Thoracic aorta (tissue), 2 donors: Measurements from ENCODE around the gene ANKMY1. TPM values are rescaled to one million over a fixed set of nuclear protein-coding genes. Genes with fewer than 3 reads are reported as not detected.

Experiments used
- ATAC-seq: fragments of 150-250 bp; one replicate; pipeline ENCODE4 v1.8.0; 2017; ENCODE audit warnings: low read depth; ENCODE audit not compliant: insufficient number of reproducible peaks, low FRiP score
- DNase-seq: peaks from one replicate; pipeline ENCODE4 v3.0.0-alpha.2; 2020; ENCODE audit warnings: low spot score
- H3K27ac ChIP-seq, 2 donors: fragments of 200-600 bp; sonication (generic); 1 replicate in 1 of 2; 2 replicates in 1 of 2; pipeline ENCODE4 v1.5.1; 2016; ENCODE audit warnings: mild to moderate bottlenecking in 2 of 2, moderate library complexity in 2 of 2
- H3K27me3 ChIP-seq: fragments of 200-600 bp; sonication (generic); replicated peaks from 2 replicates; pipeline ENCODE4 v1.6.0; 2016; ENCODE audit warnings: mild to moderate bottlenecking; ENCODE audit not compliant: insufficient read depth
- H3K36me3 ChIP-seq: fragments of 200-600 bp; sonication (generic); one replicate; pipeline ENCODE4 v1.5.1; 2016
- H3K4me1 ChIP-seq, 2 donors: fragments of 200-600 bp; sonication (generic); 1 replicate in 1 of 2; 2 replicates in 1 of 2; pipeline versions ENCODE4 v1.5.1 to v1.6.0; 2016; ENCODE audit warnings: low read depth in 2 of 2, mild to moderate bottlenecking in 1 of 2; ENCODE audit not compliant: control insufficient read depth in 1 of 2
- H3K4me3 ChIP-seq: fragments of 200-600 bp; sonication (generic); 2 replicates; pipeline ENCODE4 v1.5.1; 2016; ENCODE audit warnings: mild to moderate bottlenecking
- H3K9me3 ChIP-seq: fragments of 200-600 bp; sonication (generic); 2 replicates; pipeline ENCODE4 v1.5.1; 2016
- total RNA-seq, 2 donors: library from RNA; depleted of rRNA; stranded (reverse); fragments of >200 nt; gene quantifications; one replicate each; pipeline versions ENCODE4 v1.1.0 to v1.2.3, GENCODE V29; 2016
- TF ChIP-seq, protein P1 (sequence below): fragments of 200-600 bp; sonication (generic); IDR thresholded peaks from one replicate; pipeline ENCODE4 v1.5.1; 2019; ENCODE audit warnings: antibody characterized with exemption

Gene ANKMY1
- total RNA-seq, 2 donors from 2014 or later, result 20.0 to 44.8 TPM

DNA sequence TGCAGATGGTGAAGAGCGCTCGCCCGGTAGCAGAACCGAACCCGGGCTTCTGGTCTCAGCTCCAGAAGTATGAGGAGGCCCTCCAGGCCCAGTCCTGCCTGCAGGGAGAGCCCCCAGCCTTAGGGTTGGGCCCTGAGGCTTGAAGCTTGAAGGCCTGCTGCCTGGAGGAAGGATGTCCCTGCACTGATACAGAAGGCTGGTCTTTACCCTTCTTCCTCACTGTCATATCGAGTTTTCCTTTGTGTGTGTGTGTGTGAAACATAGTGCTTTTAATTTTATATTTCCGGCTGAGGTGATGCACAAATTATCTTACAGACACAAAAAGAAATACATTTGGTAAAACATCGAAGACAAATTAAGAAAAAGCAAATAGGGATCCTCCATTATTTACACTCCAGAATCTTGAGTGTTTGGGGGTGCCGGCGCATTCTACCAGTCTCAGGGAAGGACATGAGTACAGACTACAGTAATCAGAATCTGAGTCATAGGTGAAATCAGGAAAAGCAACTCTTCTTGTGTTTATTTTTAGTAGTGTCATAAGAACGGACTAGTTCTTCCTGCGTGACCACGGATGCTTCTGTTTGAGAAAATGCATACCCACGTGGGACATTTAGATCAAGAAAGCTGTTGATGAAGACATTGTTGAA, 3.7 kb upstream of the ANKMY1 start:
- Histone ChIP-seq H3K4me3 (peak overlapping the region; percentile 96), H3K27ac (peak overlapping the region; percentile 27 to 64), H3K9me3 (no peaks in the 10 kb centered on the region), H3K36me3 (no peaks in the 10 kb centered on the region), H3K4me1 (peaks cover 38 to 63% of the 10 kb centered on the region in 2 donors), H3K27me3 (no peaks in the 10 kb centered on the region)
- TF ChIP-seq, protein P1, sequence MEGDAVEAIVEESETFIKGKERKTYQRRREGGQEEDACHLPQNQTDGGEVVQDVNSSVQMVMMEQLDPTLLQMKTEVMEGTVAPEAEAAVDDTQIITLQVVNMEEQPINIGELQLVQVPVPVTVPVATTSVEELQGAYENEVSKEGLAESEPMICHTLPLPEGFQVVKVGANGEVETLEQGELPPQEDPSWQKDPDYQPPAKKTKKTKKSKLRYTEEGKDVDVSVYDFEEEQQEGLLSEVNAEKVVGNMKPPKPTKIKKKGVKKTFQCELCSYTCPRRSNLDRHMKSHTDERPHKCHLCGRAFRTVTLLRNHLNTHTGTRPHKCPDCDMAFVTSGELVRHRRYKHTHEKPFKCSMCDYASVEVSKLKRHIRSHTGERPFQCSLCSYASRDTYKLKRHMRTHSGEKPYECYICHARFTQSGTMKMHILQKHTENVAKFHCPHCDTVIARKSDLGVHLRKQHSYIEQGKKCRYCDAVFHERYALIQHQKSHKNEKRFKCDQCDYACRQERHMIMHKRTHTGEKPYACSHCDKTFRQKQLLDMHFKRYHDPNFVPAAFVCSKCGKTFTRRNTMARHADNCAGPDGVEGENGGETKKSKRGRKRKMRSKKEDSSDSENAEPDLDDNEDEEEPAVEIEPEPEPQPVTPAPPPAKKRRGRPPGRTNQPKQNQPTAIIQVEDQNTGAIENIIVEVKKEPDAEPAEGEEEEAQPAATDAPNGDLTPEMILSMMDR, result no peak
- DNase-seq, result no peak
- no peak for ATAC-seq

DNA sequence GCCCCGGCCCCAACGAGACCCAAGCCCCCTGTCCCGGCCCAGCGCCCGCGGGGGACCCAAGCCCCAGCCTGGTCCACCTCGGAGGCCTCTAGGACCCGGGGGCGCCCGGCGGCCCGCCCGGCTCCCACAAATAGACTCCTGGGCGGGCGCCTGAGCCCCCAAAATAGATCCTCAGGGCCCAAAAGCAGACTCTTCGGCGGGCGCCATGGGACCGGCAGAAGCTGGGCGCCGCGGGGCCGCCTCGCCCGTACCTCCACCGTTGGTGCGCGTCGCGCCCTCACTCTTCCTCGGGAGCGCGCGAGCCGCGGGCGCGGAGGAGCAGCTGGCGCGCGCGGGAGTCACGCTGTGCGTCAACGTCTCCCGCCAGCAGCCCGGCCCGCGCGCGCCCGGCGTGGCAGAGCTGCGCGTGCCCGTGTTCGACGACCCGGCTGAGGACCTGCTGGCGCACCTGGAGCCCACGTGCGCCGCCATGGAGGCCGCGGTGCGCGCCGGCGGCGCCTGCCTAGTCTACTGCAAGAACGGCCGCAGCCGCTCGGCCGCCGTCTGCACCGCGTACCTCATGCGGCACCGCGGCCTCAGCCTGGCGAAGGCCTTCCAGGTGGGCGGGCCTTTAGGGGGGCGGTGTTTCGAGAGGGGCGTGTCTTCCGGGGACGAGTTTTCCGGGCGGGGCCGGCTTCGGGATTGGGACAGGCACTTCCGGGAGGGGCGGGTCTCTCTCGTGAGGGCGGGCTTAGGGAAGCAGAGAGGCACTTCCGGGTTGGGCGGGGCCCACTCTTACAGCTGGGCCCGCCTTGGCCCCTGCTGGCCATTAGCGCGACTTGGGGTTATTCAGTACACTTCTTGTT, 2.9 kb upstream of the ANKMY1 start:
- ATAC-seq (peak; percentile 93), DNase-seq (peak; percentile 99)
- Histone ChIP-seq H3K4me3 (peak overlapping the region; percentile 96), H3K9me3 (no peaks in the 10 kb centered on the region), H3K27ac (peak overlapping the region; percentile 99), H3K27me3 (no peaks in the 10 kb centered on the region), H3K36me3 (no peaks in the 10 kb centered on the region), H3K4me1 (peaks cover 33 to 57% of the 10 kb centered on the region in 2 donors)
- TF ChIP-seq, protein P1, result peak; percentile 50

DNA sequence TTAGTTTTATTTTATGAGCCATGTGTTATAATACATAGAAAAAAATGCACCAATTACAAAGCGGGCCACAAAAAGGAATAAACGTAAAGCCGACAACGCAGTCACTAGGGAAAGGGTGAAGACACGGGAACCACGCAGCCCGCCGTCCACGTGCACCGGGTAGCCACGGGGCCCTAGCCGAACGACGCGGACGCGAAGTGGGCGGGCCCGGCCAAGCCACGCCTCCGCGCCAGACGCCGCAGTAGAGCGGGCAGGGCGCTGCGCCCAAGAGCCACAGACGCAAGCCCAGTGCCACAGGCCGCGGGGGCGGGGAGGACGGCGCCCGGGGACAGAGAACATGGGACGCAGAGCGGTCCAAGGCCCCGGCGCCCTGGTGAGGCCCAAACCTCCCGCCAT, 2.3 kb upstream of the ANKMY1 start, which contains the start of gene DUSP28:
Gene DUSP28, plus strand, starts transcription at position 274 of the 396 bp plus-strand sequence. CDS start 328 bp downstream, outside the sequence.
- TF ChIP-seq, protein P1, result no peak
- no peaks in the 10 kb centered on the region for H3K9me3 ChIP-seq
- ATAC-seq (peak; percentile 70), DNase-seq (peak; percentile 64)
- H3K4me1 ChIP-seq, result peaks cover 30 to 50% of the 10 kb centered on the region in 2 donors
- H3K36me3 ChIP-seq, result no peaks in the 10 kb centered on the region
- H3K27ac ChIP-seq, result peak within 1 kb of the TSS; percentile 99
- H3K27me3 ChIP-seq, result no peaks in the 10 kb centered on the region
- H3K4me3 ChIP-seq, result peak within 1 kb of the TSS; percentile 96

DNA sequence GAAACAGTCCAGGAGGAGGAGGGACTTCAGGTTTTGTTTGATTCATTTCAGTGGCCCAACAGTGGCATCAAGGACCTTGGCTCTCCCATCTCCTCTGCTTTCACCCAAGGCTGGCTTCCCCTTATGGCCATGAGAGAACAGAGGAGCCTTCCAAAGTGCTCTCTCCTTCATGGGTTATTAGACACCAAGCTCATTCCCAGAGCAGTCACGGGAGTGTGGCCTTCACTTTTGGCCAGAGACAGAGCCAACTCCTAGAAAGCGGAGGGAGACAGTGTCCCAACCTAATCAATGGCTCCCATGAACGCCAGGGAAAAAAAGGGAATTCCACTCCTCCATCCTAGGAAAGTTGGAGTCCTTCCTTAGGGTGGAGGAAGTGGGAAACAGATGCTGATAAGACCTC, 1.5 kb upstream of the ANKMY1 start:
- ATAC-seq (no peak), DNase-seq (no peak)
- Histone ChIP-seq H3K4me3 (peak overlapping the region; percentile 96), H3K27me3 (no peaks in the 10 kb centered on the region), H3K9me3 (no peaks in the 10 kb centered on the region), H3K27ac (no peak overlapping the region), H3K4me1 (peaks cover 30 to 50% of the 10 kb centered on the region in 2 donors), H3K36me3 (no peaks in the 10 kb centered on the region)
- TF ChIP-seq, protein P1, result no peak

DNA sequence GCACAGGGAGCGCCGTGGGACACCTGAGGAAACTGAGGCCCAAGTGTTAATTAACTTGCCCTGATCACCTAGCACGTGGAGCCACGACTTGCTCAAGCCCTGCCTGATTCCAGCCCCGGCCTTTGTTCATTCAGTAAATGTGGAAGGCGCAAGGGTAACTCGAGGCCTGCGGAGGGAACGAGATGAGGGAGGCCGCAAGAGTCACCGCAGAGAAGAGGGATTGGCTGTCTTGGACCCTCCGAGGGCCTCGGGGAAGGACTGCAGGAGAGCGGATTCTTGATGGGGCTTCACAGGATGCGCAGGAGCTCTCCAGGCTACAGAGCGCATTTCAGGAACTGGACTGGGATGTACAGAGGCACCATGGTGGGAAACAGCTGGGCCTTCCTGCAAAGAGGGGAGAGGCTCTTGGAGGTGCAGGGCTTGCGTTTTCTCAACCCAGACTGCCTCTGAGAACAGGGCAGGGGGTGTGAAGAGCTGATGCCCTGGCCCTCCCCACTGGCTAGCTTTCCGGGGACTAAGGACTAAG, 511 bp upstream of the ANKMY1 start:
- Histone ChIP-seq H3K4me3 (peak overlapping the region; percentile 69), H3K27me3 (no peaks in the 10 kb centered on the region), H3K9me3 (no peaks in the 10 kb centered on the region), H3K36me3 (no peaks in the 10 kb centered on the region), H3K27ac (no peak overlapping the region), H3K4me1 (peaks cover 30 to 50% of the 10 kb centered on the region in 2 donors)
- TF ChIP-seq, protein P1, result no peak
- DNase-seq, result no peak
- no peak for ATAC-seq
